ENCODE data around the gene ETV3.

DNA sequence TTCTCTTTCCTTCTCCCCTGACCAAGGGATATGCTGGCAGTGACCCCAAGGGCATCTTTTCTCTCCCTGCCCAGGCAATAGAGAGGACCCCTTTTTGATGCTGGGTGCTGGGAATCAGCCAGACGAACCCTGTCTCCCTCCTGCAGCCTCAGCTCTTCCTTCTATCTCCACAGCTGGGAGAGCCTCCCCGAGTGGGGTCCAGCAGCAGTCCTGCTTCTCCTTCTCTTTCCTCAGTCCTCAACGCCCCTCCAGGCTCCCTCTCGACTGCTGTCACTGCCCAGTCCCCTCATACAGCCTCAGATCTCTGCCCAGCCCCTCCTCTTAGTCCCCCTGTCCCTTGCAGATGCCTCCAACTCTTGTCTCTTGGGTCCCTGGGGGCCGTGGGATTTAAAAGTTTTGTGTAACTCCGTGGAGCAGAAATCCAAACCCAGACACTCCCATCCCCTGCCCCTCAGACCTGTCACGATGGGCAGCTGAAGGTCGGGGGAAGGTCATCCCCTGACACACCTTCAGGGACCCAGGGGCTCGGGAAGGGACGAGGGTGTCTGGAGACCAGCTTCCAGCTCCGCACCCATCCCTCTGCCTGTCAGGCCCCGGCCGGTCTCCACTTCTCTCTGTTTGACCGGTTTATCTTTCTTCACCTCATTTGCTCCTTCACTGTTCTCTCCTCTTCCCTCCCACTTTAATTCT lies 32.8 kb downstream of the ETV3 start:
- TF ChIP-seq, protein P1, sequence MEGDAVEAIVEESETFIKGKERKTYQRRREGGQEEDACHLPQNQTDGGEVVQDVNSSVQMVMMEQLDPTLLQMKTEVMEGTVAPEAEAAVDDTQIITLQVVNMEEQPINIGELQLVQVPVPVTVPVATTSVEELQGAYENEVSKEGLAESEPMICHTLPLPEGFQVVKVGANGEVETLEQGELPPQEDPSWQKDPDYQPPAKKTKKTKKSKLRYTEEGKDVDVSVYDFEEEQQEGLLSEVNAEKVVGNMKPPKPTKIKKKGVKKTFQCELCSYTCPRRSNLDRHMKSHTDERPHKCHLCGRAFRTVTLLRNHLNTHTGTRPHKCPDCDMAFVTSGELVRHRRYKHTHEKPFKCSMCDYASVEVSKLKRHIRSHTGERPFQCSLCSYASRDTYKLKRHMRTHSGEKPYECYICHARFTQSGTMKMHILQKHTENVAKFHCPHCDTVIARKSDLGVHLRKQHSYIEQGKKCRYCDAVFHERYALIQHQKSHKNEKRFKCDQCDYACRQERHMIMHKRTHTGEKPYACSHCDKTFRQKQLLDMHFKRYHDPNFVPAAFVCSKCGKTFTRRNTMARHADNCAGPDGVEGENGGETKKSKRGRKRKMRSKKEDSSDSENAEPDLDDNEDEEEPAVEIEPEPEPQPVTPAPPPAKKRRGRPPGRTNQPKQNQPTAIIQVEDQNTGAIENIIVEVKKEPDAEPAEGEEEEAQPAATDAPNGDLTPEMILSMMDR (IDR thresholded peaks at IDR 0.05), result no peak
- TF ChIP-seq POLR2A (IDR thresholded peaks at IDR 0.05), result no peak
